H4 (cell line): ENCODE measurements around the gene SLC6A2. TPM values are rescaled to one million over a fixed set of nuclear protein-coding genes. Genes with fewer than 3 reads are reported as not detected.
A peak's percentile ranks its signal among the peaks of the same experiment; 100 is the strongest.

Experiments used
- DNase-seq: peaks from one replicate; pipeline ENCODE4 v3.0.0-alpha.2; 2015; ENCODE audit warnings: low spot score
- total RNA-seq: library from RNA; depleted of rRNA; stranded (reverse); fragments of >200 nt; shearing (Covaris generic); gene quantifications from 2 replicates; pipeline ENCODE4 v1.2.3, GENCODE V29; 2014

Gene SLC6A2
- total RNA-seq, 1 experiment from 2014 or later, result not detected

- no peak for DNase-seq
Measured at GRCh38 chr16:55710466-55710865, 54.7 kb downstream of the SLC6A2 start.

- DNase-seq, result peak; percentile 58
Measured at GRCh38 chr16:55711959-55712876, 56.4 kb downstream of the SLC6A2 start.

GRCh38 chr16:55713103-55713502 is 57.3 kb downstream of the SLC6A2 start:
- DNase-seq, result no peak

- DNase-seq, result no peak
Measured at GRCh38 chr16:55717326-55717725, 61.5 kb downstream of the SLC6A2 start.

GRCh38 chr16:55725055-55725777 is 69.4 kb downstream of the SLC6A2 start:
- DNase-seq, result no peak

GRCh38 chr16:55728797-55729196 is 73.0 kb downstream of the SLC6A2 start:
- no peak for DNase-seq

GRCh38 chr16:55730115-55730514 is 74.3 kb downstream of the SLC6A2 start:
- no peak for DNase-seq

GRCh38 chr16:55732496-55732895 is 76.7 kb downstream of the SLC6A2 start:
- DNase-seq, result no peak

GRCh38 chr16:55734665-55735064 is 78.9 kb downstream of the SLC6A2 start:
- DNase-seq, result no peak

- no peak for DNase-seq
Measured at GRCh38 chr16:55735120-55735781, 79.5 kb downstream of the SLC6A2 start.

GRCh38 chr16:55736671-55737070 is 80.9 kb downstream of the SLC6A2 start:
- no peak for DNase-seq

GRCh38 chr16:55737318-55737717 is 81.5 kb downstream of the SLC6A2 start:
- no peak for DNase-seq

GRCh38 chr16:55737966-55738365 is 82.2 kb downstream of the SLC6A2 start:
- no peak for DNase-seq

- no peak for DNase-seq
Measured at GRCh38 chr16:55746081-55746480, 90.3 kb downstream of the SLC6A2 start.

GRCh38 chr16:55747785-55748184 is 92.0 kb downstream of the SLC6A2 start:
- no peak for DNase-seq

GRCh38 chr16:55752465-55753144 is 96.8 kb downstream of the SLC6A2 start:
- peak; percentile 39 for DNase-seq

GRCh38 chr16:55753145-55753631 is 97.4 kb downstream of the SLC6A2 start:
- DNase-seq, result peak; percentile 40
